ENCODE data around the gene MAGEL2. TPM values are rescaled to one million over a fixed set of nuclear protein-coding genes. Genes with fewer than 3 reads are reported as not detected.
A peak's percentile ranks its signal among the peaks of the same experiment; 100 is the strongest.

The MAGEL2 gene
- total RNA-seq, 1 donor from 2014 or later, result 2.6 TPM

- Histone ChIP-seq H3K9me3 (ENCODE audit: low read depth) (peaks cover 5% of the 10 kb centered on the region), H3K36me3 (no peaks in the 10 kb centered on the region), H4K20me1 (ENCODE audit: low read depth) (no peaks in the 10 kb centered on the region), H3F3A (ENCODE audit: low read depth) (peaks cover 10% of the 10 kb centered on the region), H3K27me3 (no peaks in the 10 kb centered on the region), H3K4me2 (no peak overlapping the region), H3K79me2 (ENCODE audit: low read depth) (no peaks in the 10 kb centered on the region), H3K4me1 (no peaks in the 10 kb centered on the region), H3K27ac (no peak overlapping the region), H2AFZ (replicated peaks) (no peak overlapping the region), H3K9ac (no peak overlapping the region), H3K4me3 (no peak overlapping the region)
- no peak for TF ChIP-seq CTCF (IDR thresholded peaks at IDR 0.05)
- TF ChIP-seq EZH2 (IDR thresholded peaks at IDR 0.05), result no peak
- TF ChIP-seq EZH2phosphoT487 (IDR thresholded peaks at IDR 0.05), result no peak
- H3K27ac Mint-ChIP-seq, result no peak overlapping the region
- no peak for DNase-seq (ENCODE audit: low spot score)
- H3K4me1 Mint-ChIP-seq, result no peaks in the 10 kb centered on the region
- H3K4me3 Mint-ChIP-seq, result no peak overlapping the region
- H3K36me3 Mint-ChIP-seq, result no peaks in the 10 kb centered on the region
- no peaks in the 10 kb centered on the region for H3K27me3 Mint-ChIP-seq (ENCODE audit: insufficient read depth, low read depth)
- peaks cover 4% of the 10 kb centered on the region for H3K9me3 Mint-ChIP-seq
These were observed 23.8 kb upstream of the MAGEL2 start for GRCh38 chr15:23671481-23671880.

- no peak overlapping the region for H3K4me3 Mint-ChIP-seq
- Histone ChIP-seq H3K9me3 (ENCODE audit: low read depth) (peaks cover 5% of the 10 kb centered on the region), H2AFZ (replicated peaks) (no peak overlapping the region), H3K27ac (no peak overlapping the region), H3K79me2 (ENCODE audit: low read depth) (no peaks in the 10 kb centered on the region), H3K4me2 (no peak overlapping the region), H3K36me3 (no peaks in the 10 kb centered on the region), H4K20me1 (ENCODE audit: low read depth) (no peaks in the 10 kb centered on the region), H3K4me3 (no peak overlapping the region), H3K4me1 (no peaks in the 10 kb centered on the region), H3K27me3 (no peaks in the 10 kb centered on the region), H3K9ac (no peak overlapping the region), H3F3A (ENCODE audit: low read depth) (peaks cover 7% of the 10 kb centered on the region)
- DNase-seq (ENCODE audit: low spot score), result no peak
- H3K27ac Mint-ChIP-seq, result no peak overlapping the region
- H3K4me1 Mint-ChIP-seq, result no peaks in the 10 kb centered on the region
- no peaks in the 10 kb centered on the region for H3K27me3 Mint-ChIP-seq (ENCODE audit: insufficient read depth, low read depth)
- no peak for TF ChIP-seq EZH2phosphoT487 (IDR thresholded peaks at IDR 0.05)
- no peak for TF ChIP-seq CTCF (IDR thresholded peaks at IDR 0.05)
- no peak for TF ChIP-seq EZH2 (IDR thresholded peaks at IDR 0.05)
- peaks cover 5% of the 10 kb centered on the region for H3K9me3 Mint-ChIP-seq
- H3K36me3 Mint-ChIP-seq, result no peaks in the 10 kb centered on the region
These were observed 23.3 kb upstream of the MAGEL2 start for GRCh38 chr15:23670970-23671369.

- H3F3A ChIP-seq (ENCODE audit: low read depth), result peaks cover 7% of the 10 kb centered on the region
- H3K79me2 ChIP-seq (ENCODE audit: low read depth), result no peaks in the 10 kb centered on the region
- Mint-ChIP-seq H3K4me3 (no peak overlapping the region), H3K27me3 (ENCODE audit: insufficient read depth, low read depth) (no peaks in the 10 kb centered on the region), H3K4me1 (no peaks in the 10 kb centered on the region), H3K36me3 (no peaks in the 10 kb centered on the region), H3K27ac (no peak overlapping the region), H3K9me3 (peaks cover 7% of the 10 kb centered on the region)
- no peaks in the 10 kb centered on the region for H4K20me1 ChIP-seq (ENCODE audit: low read depth)
- no peaks in the 10 kb centered on the region for H3K27me3 ChIP-seq
- H3K4me1 ChIP-seq, result peaks cover 14% of the 10 kb centered on the region
- H3K4me2 ChIP-seq, result no peak overlapping the region
- TF ChIP-seq CTCF (IDR thresholded peaks at IDR 0.05) (peak; percentile 9), EZH2 (IDR thresholded peaks at IDR 0.05) (no peak), EZH2phosphoT487 (IDR thresholded peaks at IDR 0.05) (no peak)
- no peak for DNase-seq (ENCODE audit: low spot score)
- H3K36me3 ChIP-seq, result no peaks in the 10 kb centered on the region
- no peak overlapping the region for H2AFZ ChIP-seq (replicated peaks)
- H3K27ac ChIP-seq, result no peak overlapping the region
- H3K9me3 ChIP-seq (ENCODE audit: low read depth), result peaks cover 12% of the 10 kb centered on the region
- H3K9ac ChIP-seq, result no peak overlapping the region
- no peak overlapping the region for H3K4me3 ChIP-seq
These were observed 15.6 kb upstream of the MAGEL2 start for GRCh38 chr15:23663232-23663631.

All from neural progenitor cell (in vitro differentiated cells).